ENCODE results near the gene GMCL2.

Gene GMCL2

DNA sequence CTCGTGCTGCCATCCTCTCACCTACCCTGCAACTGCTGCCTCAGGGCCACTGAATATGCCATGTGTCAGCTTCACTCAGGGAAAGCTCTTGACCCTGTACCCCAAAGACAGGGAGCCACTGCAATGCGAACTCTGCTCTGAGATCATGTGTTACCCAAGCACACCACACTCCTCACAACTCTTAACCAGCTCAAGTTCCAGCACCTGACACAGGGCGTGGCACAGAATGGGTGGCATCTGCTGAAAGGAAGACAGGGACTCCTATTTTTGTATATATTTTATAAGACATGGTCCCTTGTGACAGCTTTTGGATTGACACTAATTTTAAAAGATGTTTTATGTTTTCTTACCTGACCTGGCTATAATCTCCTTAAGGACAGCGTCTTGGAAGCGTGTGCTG, 34.7 kb upstream of the GMCL2 start:
- DNase-seq (ENCODE audit: low spot score): peak; percentile 35

DNA sequence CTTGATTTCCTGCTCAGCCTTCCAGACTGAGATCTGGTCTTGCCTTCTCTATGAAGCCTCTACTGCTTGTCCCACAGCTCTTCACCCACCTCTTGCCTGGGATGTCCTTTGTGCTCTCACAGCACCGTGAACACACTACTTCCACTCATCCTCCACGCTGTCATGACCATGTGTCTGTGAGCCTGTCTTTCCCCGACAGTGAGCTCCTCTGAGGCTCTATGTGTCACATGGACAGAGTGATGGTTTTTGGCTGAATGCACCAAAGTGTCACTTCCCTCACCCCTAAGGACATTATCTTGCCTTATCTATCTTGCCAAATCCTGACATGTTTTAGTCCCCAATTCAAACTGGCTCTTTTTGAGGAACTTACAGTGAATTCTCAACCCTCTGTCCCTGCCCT, 34.1 kb upstream of the GMCL2 start:
- peak; percentile 41 for DNase-seq (ENCODE audit: low spot score)

DNA sequence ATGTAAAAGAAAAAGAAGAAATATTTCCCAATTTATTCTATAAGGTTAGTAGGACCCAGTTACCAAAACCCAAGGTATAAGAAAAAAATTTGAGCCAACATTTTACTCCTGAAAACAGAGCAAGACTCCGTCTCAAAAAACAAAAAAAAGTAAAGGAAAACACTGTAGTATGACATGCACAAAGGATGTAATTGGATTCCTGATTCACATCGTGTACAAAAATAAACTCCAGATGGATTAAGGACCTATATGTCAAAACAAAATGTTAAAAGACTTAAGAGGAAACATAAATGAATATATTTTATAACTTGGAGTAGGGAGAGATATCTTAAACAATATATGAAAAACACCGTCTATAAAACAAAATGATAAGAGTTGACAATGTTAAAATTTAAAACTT, 31.7 kb upstream of the GMCL2 start:
- DNase-seq (ENCODE audit: low spot score): no peak

DNA sequence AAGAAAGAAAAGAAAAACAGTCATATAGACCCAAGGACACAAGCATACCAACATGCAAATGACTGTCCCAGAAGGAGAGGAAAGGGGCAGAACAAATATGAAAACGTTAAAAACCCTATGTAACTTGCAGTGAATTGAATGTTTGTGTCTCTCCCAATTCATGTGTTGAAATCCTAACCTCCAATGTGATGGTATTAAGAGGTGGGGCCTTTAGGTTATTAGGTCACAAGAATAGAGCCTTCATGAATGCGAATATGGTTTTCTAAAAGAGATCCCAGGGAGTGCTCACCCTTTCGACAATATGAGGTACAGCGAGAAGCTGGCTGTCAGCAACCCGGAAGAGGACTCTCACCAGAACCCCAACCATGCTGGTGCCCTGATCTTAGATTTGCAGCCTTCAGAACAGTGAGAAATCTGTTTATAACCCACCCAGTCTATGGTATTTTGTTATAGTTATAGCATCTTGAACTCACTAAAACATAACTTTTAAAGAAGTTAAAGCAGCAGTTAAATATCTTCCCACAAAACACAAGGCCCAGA, 31.1 kb upstream of the GMCL2 start:
- DNase-seq (ENCODE audit: low spot score): peak; percentile 33

DNA sequence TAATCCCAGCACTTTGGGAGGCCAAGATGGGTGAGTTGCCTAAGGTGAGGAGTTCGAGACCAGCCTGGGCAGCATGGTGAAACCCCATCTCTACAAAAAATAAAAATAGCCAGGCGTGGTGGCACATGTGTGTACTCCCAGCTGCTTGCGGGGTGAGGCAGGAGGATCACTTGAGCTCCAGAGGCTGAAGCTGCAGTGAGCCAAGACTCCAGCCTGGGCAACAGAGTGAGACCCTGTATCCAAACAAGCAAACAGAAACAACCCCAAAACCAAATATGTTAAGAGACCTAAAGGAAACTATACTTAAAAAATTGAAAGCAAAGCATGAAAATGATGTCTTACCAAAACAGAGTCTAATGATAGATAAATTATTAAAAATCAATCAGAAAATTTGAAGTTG, 29.6 kb upstream of the GMCL2 start:
- DNase-seq (ENCODE audit: low spot score): peak; percentile 28

DNA sequence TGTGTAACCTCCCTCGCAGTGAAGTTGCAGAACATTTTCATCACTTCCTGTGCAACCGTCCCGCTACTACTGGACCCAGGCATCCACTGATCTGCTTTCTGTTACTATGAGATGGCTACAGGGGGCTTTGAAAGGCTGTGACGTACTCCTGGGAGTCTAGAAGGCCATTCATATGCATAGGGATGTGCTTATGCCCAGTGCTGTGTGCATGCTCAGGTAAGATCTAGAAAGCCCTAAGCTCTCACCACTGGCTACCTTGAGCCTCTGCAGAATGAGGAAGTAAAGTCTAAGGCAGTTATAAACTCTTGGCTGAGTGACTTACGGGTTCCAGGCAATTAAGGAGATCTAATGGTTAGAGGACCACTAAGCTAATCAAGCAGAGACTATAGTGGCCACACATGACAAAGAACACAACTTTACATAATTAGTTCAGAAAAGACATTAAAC, 28.9 kb upstream of the GMCL2 start:
- DNase-seq (ENCODE audit: low spot score): peak; percentile 53

DNA sequence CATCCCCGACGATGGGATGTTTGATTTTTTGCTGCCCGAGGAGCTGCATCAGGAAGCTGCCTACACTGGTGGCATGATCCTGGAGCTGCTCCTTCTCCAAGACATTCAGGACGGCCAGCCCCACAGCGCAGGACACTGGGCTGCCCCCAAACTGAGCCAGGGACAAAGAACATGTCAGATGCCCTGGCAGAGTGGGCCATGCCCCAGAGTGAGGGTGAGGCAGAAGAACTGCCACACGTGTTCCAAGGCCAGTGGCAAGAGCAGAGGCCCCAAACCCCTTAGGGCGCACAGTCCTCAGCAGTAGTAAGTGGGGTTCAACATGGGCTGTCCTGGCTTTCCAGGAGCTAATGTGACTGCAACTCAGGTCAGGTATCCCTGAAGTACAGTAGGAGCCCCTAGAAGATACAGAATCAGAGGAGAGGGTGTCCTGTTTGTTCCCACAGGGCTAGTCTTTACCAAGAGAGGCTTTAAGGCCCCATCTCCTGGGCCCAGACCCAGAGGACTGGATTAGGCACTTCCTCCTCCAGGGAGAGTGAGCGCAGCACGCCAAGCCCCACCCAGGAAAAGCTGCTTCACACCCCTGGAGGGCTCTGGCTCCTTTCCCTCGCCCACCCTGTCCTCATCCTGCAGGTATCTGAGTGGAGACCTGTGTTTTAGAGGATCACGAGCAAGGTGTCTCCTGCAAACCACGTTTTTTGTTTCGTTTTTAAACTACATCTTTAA, 28.3 kb upstream of the GMCL2 start:
- peak; percentile 28 for DNase-seq (ENCODE audit: low spot score)

DNA sequence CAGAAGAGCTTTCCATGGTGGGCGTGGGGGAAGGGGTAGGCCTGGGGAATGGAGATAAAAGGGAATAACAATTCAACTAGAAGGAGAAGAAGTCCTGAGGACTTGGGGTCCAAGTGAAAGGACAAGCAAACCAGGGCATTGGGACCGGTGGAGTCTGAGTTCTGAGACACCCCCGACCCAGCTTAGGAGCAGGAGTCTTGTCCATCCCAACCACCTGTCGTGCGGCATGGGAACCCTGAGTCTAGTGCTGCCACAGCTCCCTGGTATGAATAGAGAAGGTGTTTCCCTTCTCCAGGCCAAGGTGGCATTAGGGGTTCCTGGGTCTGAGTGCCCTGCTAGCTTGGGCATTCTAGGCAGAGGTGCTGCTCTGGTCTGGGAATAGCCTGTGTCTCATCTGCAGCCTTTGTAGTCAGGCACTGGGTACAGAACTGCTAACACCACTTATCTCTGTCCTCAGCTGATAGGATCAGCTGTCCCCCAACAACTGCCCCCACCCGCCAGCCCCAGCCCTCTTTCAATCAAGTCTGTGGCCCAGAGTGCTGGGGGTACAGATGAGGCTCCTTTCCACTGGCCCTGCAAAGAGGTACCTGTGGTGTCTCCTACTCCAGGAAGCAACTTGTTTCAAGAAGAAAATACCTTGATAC, 27.1 kb upstream of the GMCL2 start:
- DNase-seq (ENCODE audit: low spot score): peak; percentile 39

DNA sequence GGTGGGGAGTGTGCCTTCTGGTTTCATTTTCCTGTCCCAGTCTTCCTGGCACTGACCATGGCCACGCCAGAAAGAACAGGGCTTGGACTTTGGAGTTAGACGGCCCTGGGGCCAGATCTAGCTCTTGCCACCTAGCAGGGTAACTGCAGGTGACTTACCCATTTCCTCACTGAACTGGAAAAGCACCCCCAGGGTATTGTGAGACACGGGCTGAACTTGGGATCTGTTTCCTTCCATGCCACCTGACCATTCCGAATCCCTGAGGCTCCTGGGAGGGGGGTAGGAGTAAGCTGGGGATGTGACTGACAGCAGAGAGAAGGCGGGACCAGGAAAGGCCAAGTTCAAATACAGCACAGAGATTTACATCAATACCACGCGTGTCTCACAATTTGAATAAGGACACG, 26.6 kb upstream of the GMCL2 start:
- peak; percentile 40 for DNase-seq (ENCODE audit: low spot score)

DNA sequence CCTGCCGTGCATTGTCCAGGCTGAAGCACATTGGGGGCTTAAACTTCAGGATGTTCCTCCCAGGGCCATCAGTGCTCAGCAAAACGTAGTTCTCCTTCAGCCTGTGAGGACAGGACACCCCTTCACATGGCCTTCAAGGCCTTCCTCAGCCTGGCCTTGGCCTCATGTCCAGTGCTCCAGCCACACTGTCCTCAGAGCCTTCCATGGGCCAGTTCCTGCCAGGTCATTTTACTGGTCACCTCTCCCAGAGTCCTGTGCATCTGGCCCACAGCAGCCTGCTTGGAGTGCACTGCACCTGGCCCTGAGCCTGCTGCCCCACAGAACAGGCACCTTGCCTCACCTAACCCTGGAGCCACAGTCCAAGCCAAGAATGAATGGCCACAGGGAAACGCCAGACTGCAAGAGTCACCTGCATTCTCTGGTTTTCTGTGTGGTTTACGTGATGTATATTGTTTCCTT, 25.9 kb upstream of the GMCL2 start:
- peak; percentile 35 for DNase-seq (ENCODE audit: low spot score)

DNA sequence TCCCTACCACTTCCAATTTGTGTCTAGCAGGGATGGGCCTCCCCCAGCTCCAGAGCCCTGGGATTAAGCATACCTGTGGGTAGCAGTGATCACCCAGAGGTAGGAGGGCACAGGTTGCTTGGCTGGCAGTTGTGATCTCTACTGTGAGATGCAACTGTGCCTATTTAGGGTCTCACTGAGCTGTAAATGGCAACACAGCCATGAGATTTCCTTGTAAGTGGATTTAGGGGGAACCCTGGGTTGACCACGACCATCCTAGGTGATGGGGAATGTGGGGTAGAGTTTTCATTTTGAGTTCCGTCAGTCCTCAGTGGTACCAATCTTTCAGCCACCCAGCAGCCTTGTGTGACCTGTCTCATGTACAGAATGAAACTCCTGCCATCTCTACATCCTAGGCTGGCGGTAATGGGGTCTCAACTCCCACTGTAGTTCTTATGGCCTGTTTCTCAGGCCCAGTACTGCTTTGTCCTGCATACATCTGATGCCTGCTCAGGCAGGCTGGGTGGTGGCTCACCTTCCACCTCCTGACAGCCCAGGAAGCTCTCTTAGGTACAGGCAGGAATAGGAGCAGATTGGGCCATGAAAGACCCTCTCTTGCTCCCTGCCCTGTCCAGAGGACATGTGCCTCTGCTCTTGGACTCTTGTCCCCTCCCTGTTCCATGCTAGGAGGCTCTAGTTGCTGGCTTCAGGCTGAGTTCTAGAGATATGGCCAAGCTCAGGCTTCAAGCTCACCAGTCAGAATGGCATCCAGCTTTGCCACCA, 25.3 kb upstream of the GMCL2 start:
- peak; percentile 41 for DNase-seq (ENCODE audit: low spot score)

DNA sequence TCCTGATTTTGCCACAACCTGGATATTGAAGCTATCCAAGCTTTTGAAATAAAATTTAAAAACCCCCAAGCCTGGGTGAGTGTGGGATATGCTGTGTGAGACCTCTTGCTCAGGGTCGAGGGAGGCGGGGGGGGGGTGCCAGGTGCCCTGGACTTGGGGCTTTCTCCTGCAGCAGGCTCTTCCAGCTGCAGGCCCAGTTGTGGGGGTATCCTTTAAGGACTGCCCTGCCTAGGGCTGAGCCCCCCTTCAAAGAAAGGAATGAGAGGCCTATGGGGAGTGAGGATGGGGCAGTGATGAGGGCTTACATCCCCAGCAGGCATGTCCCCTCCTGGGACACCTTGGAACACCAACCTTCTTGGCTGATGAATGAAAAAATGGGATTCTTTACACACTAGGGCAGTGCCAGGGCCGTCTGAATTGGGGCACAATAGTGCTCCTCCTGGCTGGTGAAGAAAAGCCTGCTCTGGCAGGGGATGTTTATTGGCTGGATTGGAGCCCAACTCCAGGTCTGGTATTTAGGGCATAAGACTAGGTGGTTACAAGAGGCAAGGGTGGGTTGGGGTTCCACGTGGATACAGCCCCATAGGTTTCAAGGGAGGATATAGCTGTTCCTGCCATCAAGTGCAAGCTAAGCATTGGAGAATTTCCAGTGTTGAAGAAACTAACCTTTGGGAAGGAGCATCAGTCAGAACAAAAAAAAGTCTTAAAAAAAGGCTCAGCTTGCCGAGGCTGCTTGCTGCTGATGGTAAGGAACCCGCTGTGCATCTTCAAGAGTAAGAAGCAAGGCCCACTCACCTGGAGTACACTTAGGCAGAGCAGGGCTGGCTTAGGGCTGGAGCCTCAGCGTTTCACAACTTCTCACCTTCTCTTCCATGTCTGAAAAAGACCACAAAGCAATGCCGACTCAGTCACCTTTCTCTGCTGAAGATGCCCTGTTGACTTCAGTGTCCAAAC, 24.2 kb upstream of the GMCL2 start:
- DNase-seq (ENCODE audit: low spot score): peak; percentile 42

DNA sequence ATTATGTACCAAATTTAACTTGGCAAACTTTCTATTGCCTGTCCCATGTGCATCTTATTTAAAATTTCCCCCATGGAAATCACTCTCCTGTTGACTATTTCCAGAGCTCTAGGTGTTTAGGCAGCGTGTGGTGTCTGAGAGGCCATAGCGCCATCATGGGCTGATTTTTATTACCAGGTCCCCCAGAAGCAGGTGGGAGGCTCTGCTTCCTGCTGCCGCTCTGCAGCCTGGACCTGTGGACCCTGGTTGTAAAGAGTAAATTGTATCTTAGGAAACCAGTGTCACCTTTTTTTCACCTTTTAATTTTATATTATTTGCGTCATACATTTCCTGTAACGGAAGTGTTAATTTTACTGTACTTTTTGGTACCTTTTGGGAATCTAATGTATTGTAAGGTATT, 23.5 kb upstream of the GMCL2 start:
- peak; percentile 29 for DNase-seq (ENCODE audit: low spot score)

DNA sequence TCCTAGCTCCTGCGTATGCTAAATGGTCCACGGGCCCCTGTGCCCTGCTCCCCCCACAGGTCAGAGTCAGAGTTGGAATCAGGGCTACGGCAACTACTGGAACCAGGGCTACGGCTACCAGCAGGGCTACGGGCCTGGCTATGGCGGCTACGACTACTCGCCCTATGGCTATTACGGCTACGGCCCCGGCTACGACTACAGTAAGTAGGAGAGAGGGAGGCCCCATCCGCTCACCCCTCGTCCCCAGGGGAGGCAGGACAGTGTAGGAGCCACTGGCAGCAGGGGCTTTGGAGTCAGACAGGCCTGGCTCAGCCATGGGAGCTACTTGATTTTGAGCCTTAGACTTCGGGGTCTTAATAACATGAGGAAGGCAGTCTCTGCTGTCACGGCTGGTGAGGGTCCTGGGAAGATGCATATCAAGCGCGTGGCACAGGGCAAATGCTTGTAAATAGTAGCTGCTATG, 22.9 kb upstream of the GMCL2 start:
- no peak for DNase-seq (ENCODE audit: low spot score)

DNA sequence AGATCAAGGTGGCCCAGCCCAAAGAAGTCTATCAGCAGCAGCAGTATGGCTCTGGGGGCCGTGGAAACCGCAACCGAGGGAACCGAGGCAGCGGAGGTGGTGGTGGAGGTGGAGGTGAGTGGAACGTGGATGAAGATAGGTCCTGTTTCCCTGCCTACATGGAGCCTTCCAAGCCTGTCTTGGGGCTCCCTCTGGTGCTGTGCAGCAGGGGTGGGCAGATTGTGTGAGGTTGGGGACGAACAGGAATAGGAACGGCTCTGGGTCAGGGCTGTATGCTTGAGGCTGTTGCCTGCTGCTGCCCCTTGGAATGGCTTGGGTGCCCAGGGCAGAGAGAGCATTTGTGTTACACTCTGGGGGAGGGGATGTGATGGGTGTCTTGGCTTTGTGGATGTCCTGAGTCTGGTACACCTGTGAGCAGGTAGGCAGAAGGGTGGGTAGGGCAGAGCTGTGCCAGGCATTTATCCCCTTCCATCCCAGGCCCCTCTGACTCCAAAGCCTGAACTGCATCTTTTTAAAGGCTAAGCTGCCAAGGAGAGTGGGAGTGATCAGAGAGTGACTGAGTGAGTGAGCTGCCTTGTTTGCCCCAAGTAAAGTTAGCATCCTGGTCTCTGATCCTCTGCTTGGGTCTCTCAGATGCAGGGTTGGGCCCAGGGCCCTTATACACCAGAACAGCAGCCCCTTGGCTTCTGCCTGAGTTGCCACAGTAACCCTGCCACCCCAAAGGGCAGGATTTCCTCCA, 22.3 kb upstream of the GMCL2 start:
- DNase-seq (ENCODE audit: low spot score): peak; percentile 27

DNA sequence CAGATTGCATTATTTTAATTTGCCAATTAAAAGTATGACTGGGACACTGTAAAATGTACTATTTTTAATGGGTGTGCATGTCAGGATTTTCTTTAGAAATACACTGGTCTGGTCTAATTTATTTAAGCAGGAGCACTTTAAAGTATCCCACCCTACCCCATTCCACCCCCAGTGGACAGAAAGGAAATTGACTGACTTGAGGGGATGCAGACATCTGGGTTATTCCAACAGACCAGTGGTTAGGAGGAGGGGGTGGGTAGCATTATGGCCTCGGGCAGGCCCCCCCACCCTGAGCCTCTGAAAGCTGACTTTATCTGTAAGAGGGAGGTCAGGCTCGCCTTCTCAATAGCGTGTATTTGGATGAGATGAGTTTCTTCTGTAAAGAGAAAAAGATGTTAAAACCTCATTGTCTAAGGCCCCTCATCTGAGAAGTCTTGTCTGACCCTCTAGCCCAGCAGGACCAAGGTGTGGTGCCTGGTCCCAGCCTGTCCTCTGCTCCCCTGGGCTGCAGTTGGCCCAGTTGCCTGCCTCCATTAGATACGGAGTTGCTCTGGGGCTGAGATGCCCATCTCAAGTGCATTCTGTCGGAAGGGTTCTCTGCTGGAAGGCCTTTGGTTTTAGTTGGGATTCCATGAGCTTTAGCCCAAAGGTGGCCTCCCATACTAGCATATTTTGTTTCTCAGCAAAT, 21.5 kb upstream of the GMCL2 start:
- peak; percentile 68 for DNase-seq (ENCODE audit: low spot score)

DNA sequence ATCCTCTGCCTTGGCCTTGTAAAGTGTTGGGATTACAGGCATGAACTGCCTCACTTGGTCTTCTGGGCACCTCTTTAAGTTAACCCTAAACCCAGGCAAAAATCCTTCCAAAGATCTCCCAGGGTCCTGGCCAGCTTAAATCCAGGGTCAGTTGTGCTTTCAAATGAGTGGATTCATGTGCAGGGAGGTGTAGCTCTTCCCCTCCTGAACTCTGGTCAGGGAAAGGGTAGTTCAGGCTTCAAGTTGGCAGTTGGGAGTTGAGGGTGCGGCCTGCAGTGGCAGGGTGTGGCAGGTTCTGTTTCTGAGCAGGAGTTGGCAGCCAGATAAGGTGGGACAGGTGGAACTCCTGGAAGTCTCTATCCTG, 20.7 kb upstream of the GMCL2 start:
- peak; percentile 19 for DNase-seq (ENCODE audit: low spot score)

DNA sequence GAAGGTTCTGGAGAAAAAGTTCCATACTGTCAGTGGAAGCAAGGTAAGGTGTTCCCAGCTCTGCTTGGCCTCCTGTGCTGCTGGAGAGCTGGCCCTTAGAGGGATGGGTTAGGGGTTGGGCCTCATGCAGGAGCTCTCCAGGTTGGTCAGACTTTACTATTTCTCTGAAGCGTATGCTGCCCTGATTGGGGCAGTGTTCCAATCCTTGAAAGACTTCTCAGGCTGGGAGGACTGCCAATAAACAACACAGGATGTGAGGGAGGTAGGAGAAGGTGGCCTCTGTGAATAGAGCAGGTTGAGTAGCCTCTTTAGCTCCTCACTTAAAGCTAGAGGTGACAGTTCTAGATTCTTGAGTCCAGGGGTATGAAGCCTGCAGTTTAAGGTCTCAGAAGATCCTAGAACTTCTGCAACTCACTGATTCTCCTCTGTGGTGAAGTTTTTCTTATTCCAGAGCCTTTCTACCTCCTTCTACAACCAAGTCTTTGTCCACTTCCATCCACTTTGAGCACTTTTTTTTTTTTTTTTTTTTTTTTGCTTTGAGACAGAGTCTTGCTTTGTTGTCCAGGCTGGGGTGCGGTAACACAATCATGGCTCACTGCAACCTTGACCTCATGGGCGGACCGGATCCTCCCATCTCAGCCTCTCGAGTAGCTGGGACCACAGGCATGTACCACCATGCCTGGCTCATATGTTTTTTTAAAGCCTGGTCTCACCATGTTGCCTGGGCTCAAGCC, 20.2 kb upstream of the GMCL2 start:
- DNase-seq (ENCODE audit: low spot score): peak; percentile 19
